AG10803 (cell line): Measurements from ENCODE around the gene MLC1.

Source experiments
- DNase-seq: peaks from one replicate; pipeline ENCODE4 v3.0.0; 2010; ENCODE audit warnings: low read depth
- H3K4me3 ChIP-seq: 2 replicates; pipeline ENCODE4 v1.5.1; 2011; ENCODE audit warnings: mild to moderate bottlenecking, low read length, control low read depth
- CTCF ChIP-seq: conservative IDR thresholded peaks from 2 replicates; pipeline ENCODE4 v1.5.1; 2011; ENCODE audit warnings: mild to moderate bottlenecking, low read length, control low read depth, inconsistent platforms

MLC1 gene

GRCh38 chr22:50062509-50063135 lies 22.6 kb downstream of the MLC1 start:
- no peak for DNase-seq
- no peak for TF ChIP-seq CTCF
- H3K4me3 ChIP-seq: no peak overlapping the region

- TF ChIP-seq CTCF: no peak
- DNase-seq: no peak
These were observed 23.3 kb downstream of the MLC1 start for GRCh38 chr22:50061824-50062355.

GRCh38 chr22:50061141-50061823 lies 23.9 kb downstream of the MLC1 start:
- no peak for DNase-seq
- H3K4me3 ChIP-seq: no peak overlapping the region
- no peak for TF ChIP-seq CTCF

More at GRCh38 chr22:50061824-50062355, 23.3 kb downstream of the MLC1 start:
- no peak overlapping the region for H3K4me3 ChIP-seq

- DNase-seq: no peak
- no peak for TF ChIP-seq CTCF
These were observed 24.6 kb downstream of the MLC1 start for GRCh38 chr22:50060441-50061140.

GRCh38 chr22:50059881-50060262 lies 25.4 kb downstream of the MLC1 start:
- no peak for TF ChIP-seq CTCF
- H3K4me3 ChIP-seq: no peak overlapping the region
- no peak for DNase-seq

More at GRCh38 chr22:50060441-50061140, 24.6 kb downstream of the MLC1 start:
- no peak overlapping the region for H3K4me3 ChIP-seq

GRCh38 chr22:50058906-50059880 lies 26.0 kb downstream of the MLC1 start:
- no peak overlapping the region; the same call in 1 of the 2 replicates for H3K4me3 ChIP-seq
- DNase-seq: peak; percentile 40
- TF ChIP-seq CTCF: no peak; the same call in 1 of the 2 replicates
